ENCODE data around the gene ITPK1.

Gene ITPK1

GRCh38 chr14:92960706-92961566, 154.8 kb downstream of the ITPK1 start:
- no peak overlapping the region for H3K4me3 ChIP-seq (ENCODE audit: insufficient read depth in 1 of 2, low read depth in 1 of 2, low read length in 2 of 2)
- no peak overlapping the region for H2BK12ac ChIP-seq (ENCODE audit: low read length in 2 of 2)
- no peak overlapping the region for H2BK15ac ChIP-seq (ENCODE audit: low read depth, poor library complexity, severe bottlenecking)
- no peak overlapping the region for H4K91ac ChIP-seq (ENCODE audit: low read length)
- no peak overlapping the region for H4K8ac ChIP-seq (ENCODE audit: low read length)
- H3K36me3 ChIP-seq (ENCODE audit: control insufficient read depth in 1 of 2, insufficient read depth in 2 of 2, low read depth in 1 of 2, low read length in 2 of 2): peaks cover 26 to 31% of the 10 kb centered on the region in 2 experiments
- no peak overlapping the region for H3K27ac ChIP-seq (ENCODE audit: low read length, poor library complexity, severe bottlenecking)
- H2AFZ ChIP-seq (ENCODE audit: low read depth, low read length): no peak overlapping the region
- H3K4me1 ChIP-seq (ENCODE audit: control insufficient read depth, insufficient read depth, low read depth, low read length): peaks cover 16% of the 10 kb centered on the region
- H3K14ac ChIP-seq (ENCODE audit: low read length in 2 of 2): no peak overlapping the region
- H2BK5ac ChIP-seq (ENCODE audit: low read depth, low read length, poor library complexity, severe bottlenecking): no peak overlapping the region
- no peak overlapping the region for H2BK120ac ChIP-seq (ENCODE audit: low read depth, low read length)
- no peak overlapping the region for H3K18ac ChIP-seq (ENCODE audit: low read depth in 1 of 2, low read length in 2 of 2)
- DNase-seq: no peak
- WGBS: 83% methylated on average over 17 of the region's 18 CpGs
- no peaks in the 10 kb centered on the region for H3K27me3 ChIP-seq (ENCODE audit: control insufficient read depth in 1 of 2, insufficient read depth in 1 of 2, low read length in 2 of 2)
- H3K4ac ChIP-seq (ENCODE audit: low read depth in 1 of 2, low read length in 2 of 2): no peak overlapping the region
- peaks cover 2% of the 10 kb centered on the region for H3K79me1 ChIP-seq (replicated peaks; ENCODE audit: low read length, poor library complexity, severe bottlenecking)
- no peak overlapping the region for H3K23ac ChIP-seq (ENCODE audit: low read length in 2 of 2)
- no peak overlapping the region for H3K9ac ChIP-seq (ENCODE audit: low read length)
- H3K4me2 ChIP-seq (ENCODE audit: low read length, poor library complexity, severe bottlenecking): no peak overlapping the region
- no peak overlapping the region for H2AK5ac ChIP-seq (ENCODE audit: low read length, severe bottlenecking)
- H3K9me3 ChIP-seq (ENCODE audit: control insufficient read depth, low read length): no peaks in the 10 kb centered on the region

DNA sequence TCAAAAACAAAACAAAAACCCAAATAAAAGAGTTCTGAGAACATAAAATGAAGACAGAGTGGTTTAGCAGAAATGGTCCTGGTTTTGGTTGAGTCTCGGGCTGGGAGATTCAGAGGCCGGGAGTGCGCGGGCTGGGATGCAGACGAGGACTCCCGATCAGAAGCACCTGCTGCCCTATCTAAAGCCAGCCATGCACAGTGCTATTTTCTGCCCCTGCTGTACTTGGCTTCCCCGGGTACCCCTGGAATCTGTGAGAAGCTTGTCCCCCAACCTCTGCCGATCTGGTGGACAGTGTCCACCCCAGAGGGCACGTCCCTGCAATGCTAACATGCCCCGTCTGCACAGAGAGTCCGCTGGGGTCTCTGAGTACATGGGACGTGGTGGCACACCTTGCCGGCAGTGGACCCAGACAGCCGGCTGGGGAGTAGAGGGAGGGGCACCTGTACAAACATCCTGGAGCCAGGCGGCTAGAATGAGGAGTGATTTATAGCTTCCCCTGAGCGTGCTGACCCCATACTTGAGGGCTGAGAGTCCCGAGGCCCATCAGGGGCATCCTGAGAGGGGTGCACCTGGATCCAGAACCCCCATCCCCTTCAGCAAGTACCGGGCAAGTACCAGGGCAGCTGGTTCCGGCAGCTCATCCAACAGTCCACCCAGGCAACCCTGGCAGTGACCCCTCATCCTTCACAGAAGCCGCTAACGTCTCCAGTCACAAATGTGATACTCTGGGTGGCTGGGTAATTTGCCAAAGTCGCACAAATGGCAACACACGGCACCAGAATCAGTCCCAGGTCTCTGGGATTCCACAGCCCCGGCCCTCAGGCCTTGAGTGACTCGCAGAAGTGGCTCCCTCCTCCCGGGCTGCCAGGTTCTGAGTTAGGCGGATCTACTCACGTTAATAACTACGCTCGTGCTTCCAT, 155.7 kb downstream of the ITPK1 start:
- peaks cover 26 to 31% of the 10 kb centered on the region in 2 experiments for H3K36me3 ChIP-seq (ENCODE audit: control insufficient read depth in 1 of 2, insufficient read depth in 2 of 2, low read depth in 1 of 2, low read length in 2 of 2)
- WGBS: 80% methylated on average over 28 of the region's 30 CpGs
- H3K14ac ChIP-seq (ENCODE audit: low read length in 2 of 2): no peak overlapping the region
- H3K4me3 ChIP-seq (ENCODE audit: insufficient read depth in 1 of 2, low read depth in 1 of 2, low read length in 2 of 2): no peak overlapping the region
- no peak overlapping the region for H3K18ac ChIP-seq (ENCODE audit: low read depth in 1 of 2, low read length in 2 of 2)
- H3K4me1 ChIP-seq (ENCODE audit: control insufficient read depth, insufficient read depth, low read depth, low read length): peaks cover 16% of the 10 kb centered on the region
- no peak overlapping the region for H2BK5ac ChIP-seq (ENCODE audit: low read depth, low read length, poor library complexity, severe bottlenecking)
- H3K9ac ChIP-seq (ENCODE audit: low read length): no peak overlapping the region
- no peak overlapping the region for H2AK5ac ChIP-seq (ENCODE audit: low read length, severe bottlenecking)
- H3K27ac ChIP-seq (ENCODE audit: low read length, poor library complexity, severe bottlenecking): no peak overlapping the region
- H3K9me3 ChIP-seq (ENCODE audit: control insufficient read depth, low read length): no peaks in the 10 kb centered on the region
- no peak overlapping the region for H3K4ac ChIP-seq (ENCODE audit: low read depth in 1 of 2, low read length in 2 of 2)
- DNase-seq: no peak
- H2BK120ac ChIP-seq (ENCODE audit: low read depth, low read length): no peak overlapping the region
- H3K23ac ChIP-seq (ENCODE audit: low read length in 2 of 2): no peak overlapping the region
- no peak overlapping the region for H4K8ac ChIP-seq (ENCODE audit: low read length)
- no peak overlapping the region for H2BK12ac ChIP-seq (ENCODE audit: low read length in 2 of 2)
- H3K4me2 ChIP-seq (ENCODE audit: low read length, poor library complexity, severe bottlenecking): no peak overlapping the region
- no peaks in the 10 kb centered on the region for H3K27me3 ChIP-seq (ENCODE audit: control insufficient read depth in 1 of 2, insufficient read depth in 1 of 2, low read length in 2 of 2)
- H4K91ac ChIP-seq (ENCODE audit: low read length): no peak overlapping the region
- peaks cover 2% of the 10 kb centered on the region for H3K79me1 ChIP-seq (replicated peaks; ENCODE audit: low read length, poor library complexity, severe bottlenecking)
- no peak overlapping the region for H2AFZ ChIP-seq (ENCODE audit: low read depth, low read length)
- H2BK15ac ChIP-seq (ENCODE audit: low read depth, poor library complexity, severe bottlenecking): no peak overlapping the region

DNA sequence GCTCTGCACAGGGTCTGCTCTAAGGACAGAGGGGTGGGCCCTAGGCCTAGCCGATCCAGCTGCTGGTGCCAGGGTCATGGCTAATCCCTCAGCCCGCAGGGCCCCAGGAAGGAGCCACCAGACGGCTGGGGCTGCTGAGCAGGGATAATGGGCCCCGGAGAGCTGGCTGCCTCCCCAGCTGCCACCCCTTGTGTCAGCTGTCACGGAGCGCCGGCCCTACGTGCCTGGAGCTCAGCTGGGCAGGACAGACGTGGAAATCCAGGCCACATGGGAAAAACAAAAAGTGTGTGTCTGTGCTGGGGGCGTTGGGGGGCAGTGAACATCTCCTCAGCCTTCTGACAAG, 156.6 kb downstream of the ITPK1 start:
- Histone ChIP-seq H3K4ac (ENCODE audit: low read depth in 1 of 2, low read length in 2 of 2) (no peak overlapping the region), H3K36me3 (ENCODE audit: control insufficient read depth in 1 of 2, insufficient read depth in 2 of 2, low read depth in 1 of 2, low read length in 2 of 2) (peaks cover 26 to 31% of the 10 kb centered on the region in 2 experiments), H3K4me2 (ENCODE audit: low read length, poor library complexity, severe bottlenecking) (no peak overlapping the region), H4K8ac (ENCODE audit: low read length) (no peak overlapping the region), H2BK5ac (ENCODE audit: low read depth, low read length, poor library complexity, severe bottlenecking) (no peak overlapping the region), H3K14ac (ENCODE audit: low read length in 2 of 2) (no peak overlapping the region), H3K27ac (ENCODE audit: low read length, poor library complexity, severe bottlenecking) (no peak overlapping the region), H2BK12ac (ENCODE audit: low read length in 2 of 2) (no peak overlapping the region), H2AK5ac (ENCODE audit: low read length, severe bottlenecking) (no peak overlapping the region), H2AFZ (ENCODE audit: low read depth, low read length) (no peak overlapping the region), H2BK120ac (ENCODE audit: low read depth, low read length) (no peak overlapping the region), H3K23ac (ENCODE audit: low read length in 2 of 2) (no peak overlapping the region), H4K91ac (ENCODE audit: low read length) (no peak overlapping the region), H3K9me3 (ENCODE audit: control insufficient read depth, low read length) (no peaks in the 10 kb centered on the region), H3K4me1 (ENCODE audit: control insufficient read depth, insufficient read depth, low read depth, low read length) (peaks cover 14% of the 10 kb centered on the region), H2BK15ac (ENCODE audit: low read depth, poor library complexity, severe bottlenecking) (no peak overlapping the region), H3K27me3 (ENCODE audit: control insufficient read depth in 1 of 2, insufficient read depth in 1 of 2, low read length in 2 of 2) (no peaks in the 10 kb centered on the region), H3K4me3 (ENCODE audit: insufficient read depth in 1 of 2, low read depth in 1 of 2, low read length in 2 of 2) (no peak overlapping the region), H3K18ac (ENCODE audit: low read depth in 1 of 2, low read length in 2 of 2) (no peak overlapping the region), H3K9ac (ENCODE audit: low read length) (no peak overlapping the region), H3K79me1 (replicated peaks; ENCODE audit: low read length, poor library complexity, severe bottlenecking) (no peaks in the 10 kb centered on the region)
- DNase-seq: no peak
- WGBS: 60% methylated on average over 10 of the region's 10 CpGs

Measured in mesenchymal stem cell (in vitro differentiated cells and primary cell).